HCT116 (cell line): Measurements from ENCODE around the gene BABAM2. TPM values are rescaled to one million over a fixed set of nuclear protein-coding genes. Genes with fewer than 3 reads are reported as not detected.

ENCODE experiments used
- ATAC-seq: fragments of 200-7000 bp; cut with Tn5 transposase; 2 replicates; pipeline ENCODE4 v1.9.1; 2020; ENCODE audit warnings: mild to moderate bottlenecking, moderate library complexity
- BruUV-seq: library from RNA; stranded (reverse); fragments of 400-500 nt; replicated peaks from 2 replicates; lab custom pipeline; 2021; lab: Mats Ljungman, UMichigan
- CTCF ChIA-PET: fragments of 300-600 bp; sonication (Branson Sonifier 250); formaldehyde crosslinking; loops from one replicate; lab custom pipeline; 2021; ENCODE audit warnings: antibody characterized with exemption; lab: Charles Lee
- POLR2A ChIA-PET: fragments of 300-600, 350-600 bp; sonication (Branson Sonifier 250); formaldehyde crosslinking; loops from one replicate; lab custom pipeline; 2021; ENCODE audit warnings: antibody characterized with exemption; lab: Charles Lee
- RAD21 ChIA-PET, 2 experiments: fragments of 300-600 bp; sonication (Branson Sonifier 250); formaldehyde crosslinking; loops; one replicate each; lab custom pipeline; 2023; ENCODE audit warnings: low total read pairs in 2 of 2; ENCODE audit not compliant: uncharacterized antibody in 2 of 2, unreplicated experiment in 2 of 2, low non-redundant PET in 1 of 2; lab: Charles Lee
- DNase-seq: peaks from one replicate; pipeline ENCODE4 v3.0.0-alpha.2; 2010; ENCODE audit warnings: low read depth, low spot score
- H2AFZ ChIP-seq: fragments of 200-600 bp; shearing (Covaris generic), sonication (generic); 2 replicates; pipeline ENCODE4 v1.6.1; 2017; ENCODE audit warnings: low read depth, mixed run types, mixed read lengths, antibody characterized with exemption, low read length; ENCODE audit not compliant: poor library complexity, severe bottlenecking
- H3K27ac ChIP-seq: 2 replicates; pipeline ENCODE4 v1.5.1; 2012; ENCODE audit warnings: low read depth, low read length
- H3K27me3 ChIP-seq: fragments of 200-600 bp; sonication (generic); 2 replicates; pipeline ENCODE4 v1.6.1; 2016; ENCODE audit warnings: mixed run types, low read length, mixed read lengths; ENCODE audit not compliant: insufficient read depth
- H3K36me3 ChIP-seq, 2 experiments: fragments of 200-500 bp in 1 of 2; fragments of 200-600 bp in 1 of 2; sonication (Bioruptor generic) in 1 of 2; sonication (generic) in 1 of 2; 2 replicates each; pipeline versions ENCODE4 v1.5.1 to v1.6.1; 2014 to 2016; ENCODE audit warnings: low read length in 2 of 2, inconsistent platforms in 1 of 2, mixed read lengths in 1 of 2, mixed run types in 1 of 2; ENCODE audit not compliant: insufficient read depth in 2 of 2, control insufficient read depth in 1 of 2
- H3K4me1 ChIP-seq, 2 experiments: fragments of 200-600 bp in 1 of 2; sonication (generic) in 1 of 2; 2 replicates each; pipeline versions ENCODE4 v1.5.1 to v1.6.1; 2012 to 2017; ENCODE audit warnings: low read length in 2 of 2, inconsistent platforms in 1 of 2, mild to moderate bottlenecking in 1 of 2, mixed read lengths in 1 of 2, mixed run types in 1 of 2, moderate library complexity in 1 of 2; ENCODE audit not compliant: insufficient read depth in 2 of 2, control insufficient read depth in 1 of 2
- H3K4me2 ChIP-seq: fragments of 200-600 bp; sonication (generic); 2 replicates; pipeline ENCODE4 v1.6.1; 2017; ENCODE audit warnings: mixed run types, low read length, mixed read lengths
- H3K4me3 ChIP-seq, 2 experiments: fragments of 200-600 bp in 1 of 2; sonication (generic) in 1 of 2; replicated peaks in 1 of 2; 2 replicates each; pipeline ENCODE4 v1.5.1; 2011 to 2016; ENCODE audit warnings: low read length in 2 of 2, control low read depth in 1 of 2, low read depth in 1 of 2, mild to moderate bottlenecking in 1 of 2, mixed read lengths in 1 of 2, mixed run types in 1 of 2
- H3K79me2 ChIP-seq: fragments of 200-600 bp; sonication (generic); 2 replicates; pipeline ENCODE4 v1.6.1; 2017; ENCODE audit warnings: mild to moderate bottlenecking, mixed run types, low read length, moderate library complexity, mixed read lengths; ENCODE audit not compliant: insufficient read depth
- H3K9ac ChIP-seq: fragments of 200-600 bp; sonication (generic); 2 replicates; pipeline ENCODE4 v1.6.1; 2016; ENCODE audit warnings: low read length, mixed read lengths
- H3K9me2 ChIP-seq: fragments of 200-600 bp; sonication (generic), shearing (Covaris generic); 2 replicates; pipeline ENCODE4 v1.6.1; 2017; ENCODE audit warnings: mixed run types, mild to moderate bottlenecking, moderate library complexity; ENCODE audit not compliant: insufficient read depth
- H3K9me3 ChIP-seq, 2 experiments: fragments of 200-500 bp in 1 of 2; fragments of 200-600 bp in 1 of 2; sonication (Bioruptor generic) in 1 of 2; sonication (generic) in 1 of 2; 2 replicates each; pipeline ENCODE4 v1.6.1; 2014 to 2017; ENCODE audit warnings: low read length in 2 of 2, mixed read lengths in 2 of 2, inconsistent platforms in 1 of 2, low read depth in 1 of 2, mild to moderate bottlenecking in 1 of 2, mixed run types in 1 of 2, moderate library complexity in 1 of 2; ENCODE audit not compliant: control insufficient read depth in 1 of 2, insufficient read depth in 1 of 2
- H4K20me1 ChIP-seq: fragments of 200-600 bp; sonication (generic), shearing (Covaris generic); 2 replicates; pipeline ENCODE4 v1.6.1; 2017; ENCODE audit warnings: mixed run types, mild to moderate bottlenecking, moderate library complexity; ENCODE audit not compliant: insufficient read depth
- ELF1 ChIP-seq: IDR thresholded peaks from 2 replicates; pipeline ENCODE4 v1.6.1; 2012; ENCODE audit warnings: low read depth, borderline replicate concordance
- JUND ChIP-seq: IDR thresholded peaks from 2 replicates; pipeline ENCODE4 v1.6.1; 2012
- MAX ChIP-seq: IDR thresholded peaks from 2 replicates; pipeline ENCODE4 v1.6.1; 2012
- POLR2A ChIP-seq: IDR thresholded peaks from 2 replicates; pipeline ENCODE4 v1.7.0; 2011; ENCODE audit warnings: borderline replicate concordance; ENCODE audit not compliant: insufficient read depth, insufficient read length; ENCODE audit errors: extremely low read depth
- POLR2AphosphoS5 ChIP-seq: IDR thresholded peaks from 2 replicates; pipeline ENCODE4 v1.6.1; 2011; ENCODE audit warnings: mild to moderate bottlenecking, low read depth, low read length, moderate library complexity
- RAD21 ChIP-seq: IDR thresholded peaks from 2 replicates; pipeline ENCODE4 v1.6.1; 2012; ENCODE audit warnings: low read depth, mild to moderate bottlenecking
- REST ChIP-seq: IDR thresholded peaks from 2 replicates; pipeline ENCODE4 v1.6.1; 2012; ENCODE audit warnings: low read depth
- SRF ChIP-seq: IDR thresholded peaks from 2 replicates; pipeline ENCODE4 v1.6.1; 2012; ENCODE audit warnings: low read depth
- TCF7L2 ChIP-seq: IDR thresholded peaks from 2 replicates; pipeline ENCODE4 v1.7.0; 2011; ENCODE audit warnings: borderline replicate concordance, inconsistent platforms; ENCODE audit not compliant: insufficient read depth, insufficient read length; ENCODE audit errors: extremely low read depth
- YY1 ChIP-seq: IDR thresholded peaks from 2 replicates; pipeline ENCODE4 v1.6.1; 2011; ENCODE audit warnings: low read length, low read depth, moderate library complexity, mild to moderate bottlenecking; ENCODE audit not compliant: insufficient replicate concordance; ENCODE audit errors: extremely low read depth
- ZBTB33 ChIP-seq: IDR thresholded peaks from 2 replicates; pipeline ENCODE4 v1.6.1; 2011; ENCODE audit warnings: mild to moderate bottlenecking, low read length, moderate library complexity; ENCODE audit not compliant: insufficient replicate concordance; ENCODE audit errors: extremely low read depth
- ZNF274 ChIP-seq: fragments of 200-500 bp; sonication (Bioruptor generic); IDR thresholded peaks from 2 replicates; pipeline ENCODE4 v1.6.1; 2014; ENCODE audit warnings: mild to moderate bottlenecking, low read depth, low read length, inconsistent platforms
- intact Hi-C: fragments of 100-400 bp; cut with micrococcal nuclease; formaldehyde crosslinking; loops from 2 replicates; pipeline ENCODE4 v1.10.0; 2022
- total RNA-seq: library from RNA; stranded (reverse); gene quantifications from one replicate; pipeline ENCODE4 v1.2.1, GENCODE V29; 2021; ENCODE audit not compliant: unreplicated experiment

Gene BABAM2
- total RNA-seq, 1 experiment from 2014 or later, result 23.8 TPM

- H4K20me1 ChIP-seq, result no peaks in the 10 kb centered on the region
- no peaks in the 10 kb centered on the region for H3K9me3 ChIP-seq
- H2AFZ ChIP-seq, result no peak overlapping the region
- H3K9me2 ChIP-seq, result no peaks in the 10 kb centered on the region
- DNase-seq (no peak), ATAC-seq (no peak)
- no peak overlapping the region for H3K9ac ChIP-seq
- intact Hi-C loops, result no loop called here
- H3K36me3 ChIP-seq, result no peaks in the 10 kb centered on the region
- TF ChIP-seq YY1, result no peak
- no peak for TF ChIP-seq SRF
- no peak for TF ChIP-seq MAX
- no peak for TF ChIP-seq RAD21
- TF ChIP-seq POLR2AphosphoS5, result no peak
- no peak for TF ChIP-seq ZBTB33
- TF ChIP-seq POLR2A, result no peak
- no peak for TF ChIP-seq TCF7L2
- no peak for TF ChIP-seq ZNF274
- TF ChIP-seq ELF1, result no peak
- TF ChIP-seq JUND, result no peak
- TF ChIP-seq REST, result no peak
- no peaks in the 10 kb centered on the region; a peak in 1 of 4 replicates for H3K4me1 ChIP-seq
- CTCF ChIA-PET, result no interaction called here
- POLR2A ChIA-PET, result no interaction called here
- no TSS peak for BruUV-seq
- no peak overlapping the region for H3K4me3 ChIP-seq
- RAD21 ChIA-PET, result no interaction called here
- no peaks in the 10 kb centered on the region for H3K79me2 ChIP-seq
- no peak overlapping the region for H3K4me2 ChIP-seq
- H3K27me3 ChIP-seq, result no peaks in the 10 kb centered on the region
- no peak overlapping the region for H3K27ac ChIP-seq
Observed at GRCh38 chr2:28134857-28135256, 244.3 kb downstream of the BABAM2 start.
